Measurements from ENCODE around the gene SYT9.

SYT9 gene

GRCh38 chr11:7467652-7468051 lies 215.9 kb downstream of the SYT9 start:
- no peak for ATAC-seq
- no peak for TF ChIP-seq ESRRG (CRISPR knock-in tag; IDR thresholded peaks at IDR 0.05)
- TF ChIP-seq PATZ1 (CRISPR knock-in tag; IDR thresholded peaks at IDR 0.05; ENCODE audit: borderline replicate concordance), result no peak
- no peak for TF ChIP-seq TOX (CRISPR knock-in tag; IDR thresholded peaks at IDR 0.05; ENCODE audit: borderline replicate concordance)
- TF ChIP-seq ZC3H10 (CRISPR knock-in tag; IDR thresholded peaks at IDR 0.05), result no peak
- TF ChIP-seq ARNTL (CRISPR knock-in tag; IDR thresholded peaks at IDR 0.05; ENCODE audit: borderline replicate concordance, low read depth), result no peak
- TF ChIP-seq BACH2 (CRISPR knock-in tag; IDR thresholded peaks at IDR 0.05; ENCODE audit: borderline replicate concordance), result no peak
- TF ChIP-seq TCF4 (CRISPR knock-in tag; IDR thresholded peaks at IDR 0.05; ENCODE audit: borderline replicate concordance), result no peak
- TF ChIP-seq GLIS3 (CRISPR knock-in tag; IDR thresholded peaks at IDR 0.05), result no peak
- no peak for TF ChIP-seq POU6F1 (CRISPR knock-in tag; IDR thresholded peaks at IDR 0.05; ENCODE audit: borderline replicate concordance, low read depth)
- no peak for TF ChIP-seq RARB (CRISPR knock-in tag; IDR thresholded peaks at IDR 0.05)

GRCh38 chr11:7469351-7469865 lies 217.7 kb downstream of the SYT9 start:
- no peak for ATAC-seq
- no peak for TF ChIP-seq GLIS3 (CRISPR knock-in tag; IDR thresholded peaks at IDR 0.05)

GRCh38 chr11:7471071-7471470 lies 219.4 kb downstream of the SYT9 start:
- no peak for ATAC-seq
- TF ChIP-seq TCF4 (CRISPR knock-in tag; IDR thresholded peaks at IDR 0.05; ENCODE audit: borderline replicate concordance), result no peak
- TF ChIP-seq CSRNP3 (CRISPR knock-in tag; IDR thresholded peaks at IDR 0.05), result no peak
- TF ChIP-seq OSR1 (CRISPR knock-in tag; IDR thresholded peaks at IDR 0.05), result no peak
- no peak for TF ChIP-seq ZC3H10 (CRISPR knock-in tag; IDR thresholded peaks at IDR 0.05)
- TF ChIP-seq GLIS3 (CRISPR knock-in tag; IDR thresholded peaks at IDR 0.05), result no peak
- TF ChIP-seq TOX (CRISPR knock-in tag; IDR thresholded peaks at IDR 0.05; ENCODE audit: borderline replicate concordance), result no peak
- no peak for TF ChIP-seq POU6F1 (CRISPR knock-in tag; IDR thresholded peaks at IDR 0.05; ENCODE audit: borderline replicate concordance, low read depth)
- TF ChIP-seq ZNF565 (CRISPR knock-in tag; conservative IDR thresholded peaks at IDR 0.05; ENCODE audit: low read depth), result no peak
- TF ChIP-seq ARNTL (CRISPR knock-in tag; IDR thresholded peaks at IDR 0.05; ENCODE audit: borderline replicate concordance, low read depth), result no peak
- TF ChIP-seq ZFP30 (CRISPR knock-in tag; IDR thresholded peaks at IDR 0.05), result no peak
- no peak for TF ChIP-seq ISL1 (CRISPR knock-in tag; IDR thresholded peaks at IDR 0.05)
- TF ChIP-seq BACH2 (CRISPR knock-in tag; IDR thresholded peaks at IDR 0.05; ENCODE audit: borderline replicate concordance), result no peak
- no peak for TF ChIP-seq RARB (CRISPR knock-in tag; IDR thresholded peaks at IDR 0.05)
- TF ChIP-seq SNAI2 (CRISPR knock-in tag; IDR thresholded peaks at IDR 0.05), result no peak
- no peak for TF ChIP-seq CSDC2 (CRISPR knock-in tag; IDR thresholded peaks at IDR 0.05)
- no peak for TF ChIP-seq ZFP3 (CRISPR knock-in tag; IDR thresholded peaks at IDR 0.05)

GRCh38 chr11:7473717-7474116 lies 222.0 kb downstream of the SYT9 start:
- no peak for ATAC-seq
- no peak for TF ChIP-seq PPARA (CRISPR knock-in tag; IDR thresholded peaks at IDR 0.05; ENCODE audit: borderline replicate concordance)
- no peak for TF ChIP-seq CSDC2 (CRISPR knock-in tag; IDR thresholded peaks at IDR 0.05)
- no peak for TF ChIP-seq RARB (CRISPR knock-in tag; IDR thresholded peaks at IDR 0.05)
- TF ChIP-seq TCF4 (CRISPR knock-in tag; IDR thresholded peaks at IDR 0.05; ENCODE audit: borderline replicate concordance), result no peak
- no peak for TF ChIP-seq ESRRG (CRISPR knock-in tag; IDR thresholded peaks at IDR 0.05)
- no peak for TF ChIP-seq BACH2 (CRISPR knock-in tag; IDR thresholded peaks at IDR 0.05; ENCODE audit: borderline replicate concordance)
- no peak for TF ChIP-seq ZFP30 (CRISPR knock-in tag; IDR thresholded peaks at IDR 0.05)
- TF ChIP-seq SNAI2 (CRISPR knock-in tag; IDR thresholded peaks at IDR 0.05), result no peak
- TF ChIP-seq TOX (CRISPR knock-in tag; IDR thresholded peaks at IDR 0.05; ENCODE audit: borderline replicate concordance), result no peak
- TF ChIP-seq ZNF70 (CRISPR knock-in tag; IDR thresholded peaks at IDR 0.05), result no peak
- TF ChIP-seq ZC3H10 (CRISPR knock-in tag; IDR thresholded peaks at IDR 0.05), result no peak
- no peak for TF ChIP-seq ARNTL (CRISPR knock-in tag; IDR thresholded peaks at IDR 0.05; ENCODE audit: borderline replicate concordance, low read depth)
- TF ChIP-seq CREB5 (CRISPR knock-in tag; IDR thresholded peaks at IDR 0.05; ENCODE audit: low read depth), result no peak
